HG03571 (cell line): ENCODE measurements around the gene TSSK2.

Source experiments
- ATAC-seq: cut with Tn5 transposase; IDR thresholded peaks from one replicate; pipeline ENCODE4 v1.9.1; 2021; ENCODE audit not compliant: unreplicated experiment

TSSK2 gene

DNA sequence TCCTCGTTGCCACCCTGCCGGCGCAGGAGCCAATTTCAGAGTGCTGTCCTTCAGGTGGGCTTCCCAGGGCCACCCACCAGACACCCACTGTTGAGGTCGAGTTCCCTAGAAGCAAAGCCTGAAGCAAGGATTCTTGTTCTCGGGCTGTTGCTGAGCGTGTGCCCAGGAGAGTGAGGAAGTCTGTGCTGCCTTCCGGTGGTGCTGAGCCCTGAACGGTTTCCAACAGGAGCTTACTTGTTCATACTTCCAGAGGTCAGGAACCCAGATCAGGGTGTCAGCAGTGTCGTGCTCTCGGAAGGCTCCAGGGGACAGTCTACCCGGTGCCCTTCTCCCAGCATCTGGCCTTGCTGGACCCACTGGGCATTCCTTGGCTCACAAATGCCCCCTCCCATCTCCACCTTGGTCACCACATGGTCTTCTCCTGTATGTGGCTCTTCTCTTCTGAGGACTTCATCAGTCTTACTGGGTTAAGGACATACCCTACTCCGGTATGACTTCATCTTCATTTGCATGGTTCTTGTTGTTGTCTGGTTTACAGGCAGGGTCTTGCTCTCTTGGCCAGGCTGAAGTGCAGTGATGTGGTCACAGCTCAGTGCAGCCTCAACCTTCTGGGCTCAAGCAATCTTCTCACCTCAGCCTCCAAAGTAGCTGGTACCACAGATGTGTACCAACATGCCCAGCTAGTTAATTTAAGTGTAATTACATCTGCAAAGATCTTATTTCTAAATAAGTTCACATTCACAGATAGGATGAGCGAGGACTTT lies 36.2 kb downstream of the TSSK2 start:
- ATAC-seq: no peak

DNA sequence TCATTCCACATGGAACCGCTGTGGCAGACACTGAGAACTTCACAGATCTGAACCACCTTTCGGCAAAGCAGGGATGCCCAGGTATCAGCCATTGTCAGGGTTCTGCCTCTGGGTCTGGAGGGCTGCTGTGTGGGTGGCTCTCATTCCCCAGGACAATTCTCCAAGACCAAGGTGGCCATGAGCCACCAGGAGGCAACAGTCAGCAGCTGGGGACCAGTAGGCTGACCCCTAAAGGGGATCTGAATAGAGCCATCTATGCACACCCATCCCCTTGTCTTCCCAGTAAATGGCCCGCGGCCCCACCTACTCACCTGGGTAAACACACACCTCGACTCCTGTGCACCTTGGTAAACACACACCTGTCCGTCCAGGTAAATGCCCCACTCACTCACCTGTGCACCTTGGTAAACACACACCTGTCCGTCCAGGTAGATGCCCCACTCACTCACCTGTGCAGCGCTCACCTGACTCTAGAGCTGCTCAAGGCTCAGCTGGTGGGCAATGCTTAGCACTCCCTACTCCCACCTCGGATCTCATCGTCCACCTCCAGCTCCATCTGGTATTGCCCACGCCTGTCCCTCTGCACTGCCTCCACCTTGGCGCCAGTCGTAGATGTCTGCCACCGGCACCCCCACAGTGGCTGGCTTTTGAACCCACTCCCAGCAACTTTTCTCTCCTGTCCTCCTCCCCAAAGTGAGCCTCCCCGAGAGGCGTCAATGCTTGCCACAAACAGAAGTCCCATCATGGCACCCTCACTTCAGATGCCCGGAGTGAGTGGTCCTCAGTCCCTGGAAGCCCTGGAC lies 37.2 kb downstream of the TSSK2 start:
- ATAC-seq: no peak

DNA sequence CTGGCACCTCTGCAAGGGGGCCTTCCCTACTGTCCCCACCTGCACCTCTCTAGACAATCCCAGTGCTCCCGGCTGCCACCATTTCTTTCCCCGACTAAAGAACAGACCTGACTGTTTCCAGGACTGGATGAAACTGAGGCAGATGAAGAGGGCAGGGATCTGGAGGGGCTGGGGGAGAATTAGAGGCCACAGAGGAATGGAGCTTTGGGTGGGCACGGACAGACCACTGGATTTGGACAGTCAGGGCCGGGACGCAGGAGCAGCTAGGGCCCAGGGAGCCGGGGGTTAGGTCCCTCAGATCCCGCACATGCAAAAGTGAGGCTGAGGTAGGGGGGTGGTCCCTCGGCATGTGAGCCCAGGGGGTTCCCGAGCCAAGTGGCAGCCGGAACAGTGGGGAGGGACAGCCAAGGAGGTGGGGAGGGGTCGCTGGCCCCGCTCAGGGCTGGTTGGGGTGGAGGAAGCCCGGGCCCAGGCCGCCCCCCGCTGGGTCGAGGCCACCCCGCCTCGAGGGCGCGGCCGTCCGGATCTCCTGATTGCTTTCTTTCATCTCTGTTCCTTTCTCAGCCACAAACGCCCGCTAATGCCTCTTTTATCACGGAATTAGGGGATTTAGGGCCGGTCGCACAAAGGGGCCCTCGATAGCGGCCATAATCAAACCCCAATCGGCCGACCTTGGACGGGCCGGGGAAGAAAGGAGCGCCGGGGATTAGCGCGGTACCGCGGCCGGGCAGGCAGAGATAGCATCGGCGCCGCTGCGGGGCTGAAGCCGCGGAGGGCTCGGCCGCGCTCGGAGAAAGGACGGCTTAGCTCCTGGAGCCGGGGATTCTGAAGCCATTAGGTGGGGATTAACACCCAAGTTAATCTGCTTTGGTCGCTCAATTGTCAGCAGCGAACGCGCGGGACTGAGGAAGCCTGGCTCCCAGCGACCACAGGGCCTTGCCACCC lies 38.2 kb downstream of the TSSK2 start:
- ATAC-seq: no peak

DNA sequence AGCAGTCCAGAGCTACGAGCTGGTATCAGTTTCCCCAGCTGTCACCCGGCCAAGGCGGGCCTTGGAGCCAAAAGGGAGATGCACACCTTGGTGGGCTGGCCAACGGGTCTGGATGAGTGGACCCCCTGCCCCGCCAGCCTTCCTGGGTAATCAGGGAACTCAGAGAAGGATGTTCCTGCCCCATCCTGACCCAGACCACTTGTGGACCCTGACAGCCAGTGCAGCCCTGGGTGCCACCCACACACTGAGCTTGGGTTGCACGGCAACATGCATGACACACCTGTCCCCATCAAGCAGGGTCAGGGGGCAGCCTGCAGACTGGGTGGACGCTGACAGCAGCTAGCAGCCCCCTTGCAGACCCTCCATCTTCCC lies 38.8 kb downstream of the TSSK2 start:
- ATAC-seq: no peak

DNA sequence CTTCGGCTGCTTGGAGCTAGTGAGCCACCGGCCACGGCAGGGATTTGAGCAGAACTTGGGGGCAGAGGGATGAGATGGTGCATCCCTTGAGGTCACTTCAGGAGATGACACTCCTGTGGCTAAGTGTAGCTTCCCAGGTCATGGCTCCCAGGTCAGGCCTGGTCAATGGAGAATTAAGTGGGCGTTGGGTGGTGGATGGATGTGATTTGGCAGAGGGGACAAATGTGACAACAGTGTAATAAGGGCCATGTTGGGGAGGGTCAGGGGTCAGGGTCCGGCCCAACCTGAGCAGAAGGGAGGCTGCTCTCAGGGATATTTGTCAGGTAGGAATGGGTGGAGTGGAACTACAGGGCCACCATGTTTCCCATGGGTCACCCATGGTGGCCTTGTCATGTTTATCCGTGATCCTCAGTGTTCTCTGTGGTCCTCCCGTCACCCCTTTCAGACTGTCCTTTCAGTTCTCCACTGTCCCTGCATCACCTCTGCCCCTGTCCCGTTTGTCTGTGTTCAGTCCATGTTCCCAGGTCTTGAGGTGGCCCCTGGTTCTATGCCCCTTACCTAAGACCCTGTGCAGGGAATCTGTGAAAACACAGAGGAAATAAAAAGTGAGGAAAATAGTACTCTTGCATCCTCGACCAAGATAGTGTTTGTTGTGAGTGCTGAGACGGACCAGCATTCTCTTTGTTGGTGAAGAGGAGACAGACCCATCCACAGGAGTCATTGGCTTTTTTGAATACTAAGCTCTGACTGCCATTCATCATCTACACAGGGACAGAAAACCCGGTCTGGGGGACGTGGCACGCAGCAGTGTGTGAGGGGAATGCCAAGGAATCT lies 41.3 kb downstream of the TSSK2 start:
- no peak for ATAC-seq

DNA sequence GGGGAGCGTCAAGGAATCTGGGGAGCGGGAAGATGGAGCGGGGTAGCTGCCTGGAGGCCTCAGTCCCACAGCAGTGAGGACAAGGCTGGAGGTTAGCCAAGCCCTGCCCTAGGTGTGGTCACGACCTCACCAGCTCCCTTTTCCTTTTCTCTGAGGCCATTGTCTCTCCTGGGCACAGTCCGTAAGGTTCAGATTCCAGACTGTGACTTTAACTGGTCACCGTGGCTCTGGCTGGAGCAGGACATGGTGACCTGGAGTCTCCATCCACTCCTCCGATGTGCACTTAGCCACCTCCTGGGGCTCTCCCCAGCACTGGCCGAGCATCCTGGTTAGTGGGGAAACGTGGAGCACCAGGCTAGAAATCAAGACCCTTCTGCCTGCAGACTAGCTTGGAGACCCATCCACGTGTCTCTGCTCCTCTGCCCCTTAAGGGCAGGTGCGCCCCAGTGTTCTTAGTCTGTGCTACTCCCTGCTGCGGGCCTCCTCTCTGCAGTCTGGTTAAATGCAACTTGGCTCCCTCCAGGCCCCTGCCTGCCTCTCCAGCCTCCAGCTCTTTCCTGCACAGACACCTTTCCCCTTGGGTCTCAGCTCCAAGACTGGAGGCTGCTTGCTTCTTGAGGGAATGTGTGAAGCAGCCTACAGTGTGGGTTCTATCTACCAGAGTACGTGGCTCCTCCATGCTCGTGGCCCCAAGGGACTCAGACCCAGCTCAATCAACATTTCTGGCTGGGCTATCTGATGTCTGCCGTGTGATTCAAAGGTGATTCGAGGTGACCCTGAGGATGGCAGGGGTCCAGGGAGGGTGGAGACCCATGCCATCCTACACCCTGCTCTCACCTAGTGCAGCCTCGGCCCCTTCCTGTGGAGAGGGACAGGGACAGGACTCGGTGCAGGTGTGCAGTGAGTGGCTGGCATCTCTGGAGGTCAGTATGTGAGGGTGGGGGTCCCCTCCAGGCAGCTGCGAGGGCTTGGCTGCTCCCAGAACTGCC lies 42.2 kb downstream of the TSSK2 start:
- no peak for ATAC-seq

DNA sequence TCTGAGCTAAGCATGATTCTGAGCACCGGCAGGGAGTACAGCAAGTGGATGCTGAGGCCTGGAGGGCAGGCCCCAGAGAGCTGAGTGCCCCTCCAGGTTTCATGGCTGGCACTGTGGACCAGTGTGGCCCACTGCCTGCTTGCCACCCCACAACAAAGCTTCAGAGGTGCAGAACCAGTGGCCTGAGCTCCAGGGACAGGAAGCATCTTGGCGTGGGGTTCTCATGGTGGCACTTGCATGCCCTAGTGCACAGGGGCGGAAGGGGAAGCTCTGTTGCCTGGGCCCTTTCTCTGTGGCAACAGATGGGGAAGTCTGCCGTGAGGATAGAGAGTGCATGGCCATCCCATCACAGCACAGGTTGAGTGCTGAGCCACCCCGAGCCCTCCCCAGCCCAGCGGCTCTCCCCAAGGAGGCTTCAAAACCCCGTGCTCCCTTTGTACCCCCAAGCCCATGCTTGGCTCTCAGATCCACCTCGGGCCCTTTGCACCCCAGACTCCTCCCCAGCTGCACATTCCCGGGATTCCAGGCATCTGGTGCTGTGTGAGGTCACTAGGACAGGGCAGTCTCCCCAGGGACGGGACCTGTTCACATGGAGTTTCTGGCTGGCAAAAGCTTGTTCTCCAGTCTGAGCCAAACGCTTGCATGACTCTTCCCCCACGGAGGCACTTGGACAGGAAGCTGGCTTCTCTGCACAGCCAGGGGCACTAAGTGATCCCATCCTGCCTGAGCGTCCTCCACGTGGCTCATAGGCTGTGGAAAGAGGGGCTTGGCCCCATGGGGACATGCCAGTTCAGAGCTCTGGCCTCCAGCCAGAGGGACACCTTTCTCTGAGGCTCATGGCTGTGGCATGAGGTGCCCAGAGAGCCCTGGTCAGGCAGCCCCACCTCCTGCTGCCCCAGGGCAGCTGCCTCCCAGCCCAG lies 43.3 kb downstream of the TSSK2 start:
- ATAC-seq: no peak

DNA sequence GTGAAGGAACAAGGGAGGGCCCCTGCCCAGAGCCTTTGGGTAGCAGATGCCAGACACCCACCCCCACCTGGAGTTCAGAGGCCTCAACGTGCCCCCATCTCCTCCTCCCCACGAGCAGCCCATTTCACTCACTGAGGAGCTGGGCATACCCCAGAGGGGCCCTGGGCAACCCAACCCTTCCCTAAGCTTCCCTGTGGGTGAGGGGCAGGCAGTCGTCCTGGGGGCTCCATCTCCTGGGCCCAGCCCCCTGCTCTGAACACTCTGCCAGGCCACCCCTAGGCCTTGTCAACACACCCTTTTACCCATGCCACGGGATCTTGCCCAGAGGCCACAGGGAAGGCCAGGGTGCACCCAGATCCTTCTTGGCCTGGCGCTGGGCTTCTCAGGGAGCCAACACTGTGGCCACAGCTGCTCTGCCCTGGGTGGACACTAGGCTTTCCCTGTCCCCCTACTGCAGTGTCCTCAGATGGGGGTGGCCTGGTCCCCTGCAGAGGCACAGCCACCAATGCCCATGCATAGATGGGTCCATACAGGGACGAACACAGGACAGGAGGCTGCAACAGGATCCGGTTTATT lies 44.0 kb downstream of the TSSK2 start:
- ATAC-seq: no peak

DNA sequence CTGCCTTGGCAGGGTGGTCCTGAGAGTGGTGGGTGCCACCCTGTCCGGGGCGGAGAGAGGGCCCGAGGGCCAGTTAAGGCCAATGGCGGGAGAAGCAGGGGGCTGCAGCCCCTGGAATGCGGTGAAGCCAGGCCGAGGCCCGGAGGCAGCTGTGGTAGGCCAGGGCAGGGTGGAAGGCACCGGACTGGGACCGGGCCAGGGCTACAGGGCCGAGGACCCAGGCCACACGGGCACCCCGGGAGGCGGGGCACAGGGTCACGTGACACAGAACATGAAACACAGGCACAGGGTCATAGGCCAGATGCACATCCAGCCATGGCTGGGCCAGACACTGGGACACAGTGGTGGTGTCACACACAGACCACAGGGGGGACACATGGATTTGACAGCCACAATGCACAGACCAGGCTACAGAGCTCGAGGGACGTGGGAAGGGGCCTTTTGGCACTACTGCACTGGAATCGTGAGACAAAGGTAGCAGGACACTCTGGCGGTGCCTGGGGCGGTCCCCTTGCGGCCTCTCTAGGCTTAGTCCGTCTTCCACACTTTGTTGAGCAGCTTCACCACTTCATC lies 44.6 kb downstream of the TSSK2 start:
- no peak for ATAC-seq

DNA sequence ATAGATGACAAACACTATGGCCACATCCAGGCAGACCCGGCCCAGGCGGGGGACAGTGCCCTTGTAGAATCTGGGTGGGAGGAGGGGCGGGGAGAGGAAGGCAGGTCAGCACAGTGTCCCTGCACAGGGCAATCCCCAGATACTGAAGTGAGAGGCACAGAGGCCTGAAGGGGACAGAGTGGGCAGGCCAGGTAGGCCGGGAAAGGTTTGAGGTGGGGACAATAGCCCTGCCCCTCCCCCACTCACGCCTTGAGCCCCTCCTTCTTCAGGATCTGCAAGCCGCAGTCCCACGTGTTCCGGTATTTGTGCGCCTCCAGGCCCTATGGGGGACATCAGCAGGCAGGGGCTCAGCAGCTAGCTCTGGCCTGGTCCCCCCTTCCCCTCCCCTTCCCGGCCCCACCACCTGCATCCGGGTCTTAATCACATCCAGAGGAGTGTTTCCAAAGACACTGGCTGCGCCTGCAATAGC lies 45.1 kb downstream of the TSSK2 start:
- ATAC-seq: no peak

DNA sequence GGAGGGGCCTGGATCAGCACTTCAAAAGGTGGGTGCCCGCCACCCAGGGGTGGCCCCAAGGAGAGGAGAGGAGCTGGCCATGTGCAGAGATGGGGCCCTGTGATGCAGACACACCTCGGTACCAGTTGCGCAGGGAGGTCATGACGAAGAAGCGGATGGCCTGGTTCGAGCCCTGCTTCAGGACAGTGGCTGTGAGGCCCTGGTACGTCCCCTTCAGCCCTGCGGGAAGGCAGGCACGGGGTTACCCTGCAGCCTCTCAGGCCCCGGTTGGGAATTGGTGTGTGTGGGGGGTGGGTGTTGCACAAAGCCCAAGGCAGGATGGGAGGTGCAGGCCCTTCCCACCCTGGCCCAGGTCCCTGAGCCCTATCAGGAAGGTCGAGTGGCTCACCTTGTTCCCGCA lies 45.6 kb downstream of the TSSK2 start:
- ATAC-seq: no peak

DNA sequence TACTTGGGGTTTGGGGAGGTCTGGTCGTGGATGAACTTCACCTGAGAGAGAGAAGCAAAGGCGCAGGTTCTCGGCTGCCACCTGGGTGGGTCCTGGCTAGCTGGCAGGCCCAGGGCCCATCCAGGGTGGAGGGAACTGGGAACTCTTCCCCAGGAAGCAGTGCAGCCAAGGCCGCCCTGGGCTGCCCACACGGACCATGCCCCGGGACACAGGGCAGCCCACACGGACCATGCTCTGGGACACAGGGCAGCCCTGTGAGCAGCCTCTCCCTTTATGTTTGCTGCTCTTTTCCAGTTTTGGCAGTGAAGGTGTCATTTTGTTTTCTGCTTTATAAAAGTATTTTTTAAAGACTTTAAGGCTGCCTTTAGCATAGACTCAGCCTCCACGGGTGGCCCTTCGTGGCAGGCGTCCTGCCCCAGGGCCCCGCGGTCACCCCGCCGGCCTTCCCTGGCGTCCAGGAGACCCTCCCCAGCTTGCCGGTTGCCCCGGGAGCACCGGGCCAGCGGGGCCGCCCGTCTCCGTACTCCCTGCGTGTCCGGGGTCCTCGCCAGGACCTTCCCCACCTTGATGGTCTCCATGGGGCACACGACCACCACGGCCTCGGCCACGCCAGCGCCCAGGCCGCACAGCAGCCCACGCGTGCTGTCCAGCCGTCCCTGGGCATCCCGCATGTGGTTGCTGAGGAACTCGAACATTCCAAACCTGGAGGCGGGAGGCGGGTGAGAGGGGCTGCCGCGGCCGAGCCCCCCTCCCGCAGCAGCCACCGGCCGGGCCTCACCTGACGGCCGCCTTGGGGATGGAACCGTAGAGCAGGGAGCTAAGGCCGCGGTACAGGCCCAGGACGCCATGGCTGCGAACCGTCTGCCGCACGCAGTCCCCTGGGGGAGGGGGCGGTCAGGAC lies 46.3 kb downstream of the TSSK2 start:
- ATAC-seq: no peak

DNA sequence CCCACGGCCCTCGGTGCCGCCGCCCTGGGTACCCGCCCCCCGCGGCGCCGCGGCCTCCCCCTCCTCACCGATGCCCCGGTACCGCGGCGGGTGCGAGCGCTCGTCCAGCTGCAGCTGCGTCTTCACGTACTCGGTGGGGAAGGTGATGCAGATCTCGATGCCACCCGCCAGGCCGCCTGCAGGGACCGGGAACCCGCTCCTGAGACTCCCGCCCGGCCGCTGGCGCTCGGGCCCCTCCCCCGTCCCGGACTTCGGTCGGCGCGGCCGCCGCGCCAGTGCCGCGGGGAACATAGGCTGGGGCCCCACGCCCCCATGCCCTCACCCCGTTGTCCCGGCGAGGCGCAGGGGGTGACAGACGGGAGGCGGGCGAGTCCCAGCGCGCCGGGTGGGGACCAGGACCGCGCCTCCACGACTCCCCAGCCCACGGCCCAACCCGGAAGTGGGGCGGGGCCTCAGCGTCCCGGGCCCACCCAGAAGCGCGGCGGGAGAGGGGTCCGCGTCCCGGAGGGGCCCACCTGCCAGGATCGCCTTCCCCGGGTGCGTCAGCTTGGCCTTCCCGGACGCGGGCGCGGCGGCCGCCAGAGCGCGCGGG lies 47.1 kb downstream of the TSSK2 start:
- ATAC-seq: peak; percentile 32

DNA sequence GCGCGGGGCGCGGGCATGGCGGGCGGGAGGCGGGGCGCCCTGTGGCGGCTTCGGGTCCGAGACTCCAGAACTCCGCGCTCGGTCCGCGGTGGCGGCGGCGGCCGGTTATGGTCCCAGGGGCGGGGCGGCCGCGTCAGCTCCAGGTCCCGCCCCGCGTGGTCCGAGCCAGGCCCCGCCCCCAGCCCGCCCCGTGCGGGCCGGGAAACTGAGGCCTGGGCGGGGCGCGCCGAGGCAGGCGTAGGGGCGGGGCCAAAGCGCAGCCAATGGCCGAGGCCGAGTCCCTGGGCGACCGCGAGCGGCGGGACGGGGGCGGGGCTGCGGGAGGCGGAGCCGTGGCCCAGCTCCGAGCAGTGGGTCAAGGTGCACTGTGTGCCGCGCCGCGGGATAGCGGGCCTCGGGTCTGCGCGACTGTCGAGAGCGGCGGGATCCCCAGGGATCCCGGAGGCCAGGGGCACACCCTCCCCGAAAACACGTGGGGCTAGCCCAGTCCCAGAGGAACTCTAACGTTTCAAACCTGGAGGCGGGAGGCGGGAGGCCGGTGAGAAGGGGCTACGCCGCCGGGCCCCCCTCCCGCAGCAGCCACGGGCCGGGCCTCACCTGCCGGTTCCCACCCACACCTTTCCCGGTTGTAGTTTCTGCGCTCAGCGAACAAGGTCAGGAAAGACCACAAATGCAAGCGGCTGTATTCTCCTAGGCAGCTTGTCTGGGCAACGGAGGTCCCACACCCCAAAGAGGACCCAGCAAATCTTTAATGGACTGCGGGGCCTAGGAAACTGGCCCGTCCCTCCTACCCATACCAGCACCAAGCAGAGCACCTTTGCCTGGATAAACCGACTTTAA lies 47.8 kb downstream of the TSSK2 start, which contains the start of gene SLC25A1:
SLC25A1 (minus strand) TSS at position 80 of the 840 bp plus-strand sequence; CDS start at position 17, 63 bp downstream.
- peak; percentile 46 for ATAC-seq

DNA sequence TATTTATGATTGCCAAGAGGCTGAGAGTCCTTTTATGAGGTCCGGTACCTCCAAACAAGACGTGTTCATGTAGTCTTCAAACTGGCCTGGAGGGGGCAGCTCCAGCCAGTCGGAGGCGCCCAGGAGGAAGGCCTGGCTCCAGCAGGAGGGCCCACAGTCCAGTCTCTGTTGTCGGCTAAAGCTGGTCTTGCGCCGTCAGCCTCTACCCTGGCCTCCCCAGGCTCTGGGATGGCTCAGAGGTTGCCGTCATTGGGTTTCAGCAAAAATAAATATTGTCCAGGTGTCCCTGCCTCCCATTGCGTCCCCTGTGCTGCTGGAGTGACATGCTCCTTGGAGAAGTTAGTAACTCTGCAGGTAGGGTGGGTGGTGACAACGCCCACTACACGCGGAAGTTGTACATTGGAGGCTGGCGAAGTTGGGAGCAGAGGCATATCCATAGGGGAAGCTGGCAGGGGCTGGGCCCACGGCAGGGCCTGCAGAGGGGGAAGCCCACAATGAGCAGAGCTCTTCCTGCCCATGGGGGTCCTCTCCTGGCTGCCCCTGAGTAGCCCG lies 48.5 kb downstream of the TSSK2 start:
- peak; percentile 36 for ATAC-seq
